ENCODE measurements around the gene BRD2.

GRCh38 chr6:33015798-33016197 is 47.4 kb downstream of the BRD2 start:
- no peak for TF ChIP-seq REST (IDR thresholded peaks at IDR 0.05)
- no peak for TF ChIP-seq GATA3 (IDR thresholded peaks at IDR 0.05; ENCODE audit: borderline replicate concordance)
- TF ChIP-seq CTCF (IDR thresholded peaks at IDR 0.05), result no peak
- TF ChIP-seq CBX2 (IDR thresholded peaks at IDR 0.05; ENCODE audit: borderline replicate concordance, low read depth), result no peak
